HG03354 (cell line): ENCODE results near the gene ZNF330.

Source experiments
- ATAC-seq: cut with Tn5 transposase; IDR thresholded peaks from one replicate; pipeline ENCODE4 v1.9.1; 2021; ENCODE audit warnings: mild to moderate bottlenecking; ENCODE audit not compliant: unreplicated experiment, poor library complexity, severe bottlenecking

ZNF330 gene

GRCh38 chr4:141229408-141230101, 8.9 kb downstream of the ZNF330 start:
- peak; percentile 87 for ATAC-seq

GRCh38 chr4:141233673-141234072, 13.0 kb downstream of the ZNF330 start:
- no peak for ATAC-seq

- ATAC-seq, result no peak
Measured at GRCh38 chr4:141238186-141238585, 17.5 kb downstream of the ZNF330 start.

GRCh38 chr4:141240259-141240658, 19.6 kb downstream of the ZNF330 start:
- no peak for ATAC-seq

GRCh38 chr4:141240671-141241070, 20.0 kb downstream of the ZNF330 start:
- ATAC-seq, result no peak

- ATAC-seq, result no peak
Measured at GRCh38 chr4:141241986-141242385, 21.3 kb downstream of the ZNF330 start.

- no peak for ATAC-seq
Measured at GRCh38 chr4:141244419-141244818, 23.7 kb downstream of the ZNF330 start.

- ATAC-seq, result no peak
Measured at GRCh38 chr4:141246243-141246642, 25.5 kb downstream of the ZNF330 start.

GRCh38 chr4:141246683-141247429, 26.2 kb downstream of the ZNF330 start:
- ATAC-seq, result no peak

GRCh38 chr4:141247430-141247780, 26.7 kb downstream of the ZNF330 start:
- no peak for ATAC-seq

GRCh38 chr4:141248029-141248428, 27.3 kb downstream of the ZNF330 start:
- no peak for ATAC-seq

- ATAC-seq, result no peak
Measured at GRCh38 chr4:141248486-141248885, 27.8 kb downstream of the ZNF330 start.

- peak; percentile 66 for ATAC-seq
Measured at GRCh38 chr4:141254326-141254725, 33.6 kb downstream of the ZNF330 start.

- no peak for ATAC-seq
Measured at GRCh38 chr4:141255016-141255415, 34.3 kb downstream of the ZNF330 start.

GRCh38 chr4:141258558-141258957, 37.9 kb downstream of the ZNF330 start:
- ATAC-seq, result no peak

- no peak for ATAC-seq
Measured at GRCh38 chr4:141275834-141276233, 55.1 kb downstream of the ZNF330 start.

GRCh38 chr4:141283152-141283551, 62.5 kb downstream of the ZNF330 start:
- ATAC-seq, result no peak

- no peak for ATAC-seq
Measured at GRCh38 chr4:141283563-141283962, 62.9 kb downstream of the ZNF330 start.
